Activated T-helper 17 cell treated with anti-CD3 and anti-CD28 coated beads, Interleukin-2, amount 50 U/mL, for 72 hours (primary cell): ENCODE measurements around the gene TP53INP2. TPM values are rescaled to one million over a fixed set of nuclear protein-coding genes. Genes with fewer than 3 reads are reported as not detected.
"Not testable (repeated sequence)": the region's sequence is repeated elsewhere in the genome, so short reads cannot be mapped to it uniquely, and the experiment has no call there.

Experiments
- ATAC-seq: fragments of 150-1000 bp; cut with Tn5 transposase; replicated peaks from 2 replicates; pipeline ENCODE4 v1.10.0; 2021; ENCODE audit warnings: mild to moderate bottlenecking, moderate library complexity
- H3K27ac Mint-ChIP-seq: one replicate; pipeline ENCODE4 v1.8.0; 2022; ENCODE audit warnings: mixed read lengths
- H3K27me3 Mint-ChIP-seq: one replicate; pipeline ENCODE4 v1.8.0; 2022; ENCODE audit warnings: mixed read lengths
- H3K36me3 Mint-ChIP-seq: one replicate; pipeline ENCODE4 v1.8.0; 2022; ENCODE audit warnings: low read depth, mild to moderate bottlenecking, mixed read lengths
- H3K4me1 Mint-ChIP-seq: one replicate; pipeline ENCODE4 v1.8.0; 2022; ENCODE audit warnings: mixed read lengths
- H3K4me3 Mint-ChIP-seq: one replicate; pipeline ENCODE4 v1.8.0; 2022; ENCODE audit warnings: mild to moderate bottlenecking, mixed read lengths
- H3K9me3 Mint-ChIP-seq: one replicate; pipeline ENCODE4 v1.8.0; 2022; ENCODE audit warnings: mixed read lengths
- total RNA-seq, 2 donors: library from RNA; stranded (reverse); gene quantifications; one replicate each; pipeline ENCODE4 v1.2.3, GENCODE V29; 2022

The TP53INP2 gene, protein sequence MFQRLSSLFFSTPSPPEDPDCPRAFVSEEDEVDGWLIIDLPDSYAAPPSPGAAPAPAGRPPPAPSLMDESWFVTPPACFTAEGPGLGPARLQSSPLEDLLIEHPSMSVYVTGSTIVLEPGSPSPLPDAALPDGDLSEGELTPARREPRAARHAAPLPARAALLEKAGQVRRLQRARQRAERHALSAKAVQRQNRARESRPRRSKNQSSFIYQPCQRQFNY
- total RNA-seq = 1 to 10 TPM; 4.1 to 9.2 TPM

DNA sequence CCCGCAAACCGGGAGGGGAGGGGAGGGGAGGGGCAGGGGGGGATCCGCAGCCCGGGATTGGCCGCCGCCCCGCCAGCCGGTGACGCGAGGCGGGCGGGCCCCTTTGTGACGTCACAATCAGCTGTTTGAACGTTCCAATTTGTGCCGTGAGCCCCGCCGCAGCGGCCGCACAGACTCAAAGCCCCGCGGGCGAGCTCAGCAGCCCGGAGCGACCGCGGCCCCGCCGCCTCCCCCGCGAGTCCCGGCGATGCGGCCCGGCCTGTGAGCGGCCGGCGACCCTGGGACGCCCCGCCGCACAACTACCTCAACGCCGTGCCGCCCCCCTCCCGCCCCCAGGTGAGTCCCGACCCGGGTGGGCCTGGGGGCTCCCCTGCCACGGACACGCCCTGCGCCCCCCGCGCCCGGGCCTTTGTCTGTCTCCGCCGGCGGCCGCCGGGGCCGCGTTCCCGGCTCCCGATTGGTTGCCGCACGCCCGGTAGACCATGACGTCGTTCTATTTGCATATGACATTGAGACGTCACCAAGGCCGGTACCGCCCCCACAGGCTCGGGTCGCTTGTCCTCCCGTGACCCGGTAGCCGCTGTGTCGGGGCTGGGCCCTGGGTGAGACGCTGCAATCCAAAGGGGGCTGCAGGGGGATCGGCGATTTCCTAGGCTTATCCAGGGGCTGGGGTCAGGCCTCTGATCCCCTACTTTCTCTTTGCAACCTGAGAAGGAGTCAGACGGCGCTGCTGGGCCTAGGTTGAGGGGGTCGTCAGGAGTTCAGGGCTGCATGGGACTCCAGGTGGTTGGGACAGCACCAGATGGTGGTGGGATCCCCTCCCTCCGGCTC is at the start of gene TP53INP2:
Gene TP53INP2 (plus strand): TSS at position 168 of the 831 bp plus-strand sequence. CDS start 4,396 bp downstream, outside the sequence.
- Mint-ChIP-seq H3K36me3 (no peaks in the 10 kb centered on the region), H3K27me3 (peaks cover 3% of the 10 kb centered on the region), H3K4me3 (peak within 1 kb of the TSS; percentile 89), H3K4me1 (peaks cover 10% of the 10 kb centered on the region), H3K27ac (peak within 1 kb of the TSS; percentile 96), H3K9me3 (no peaks in the 10 kb centered on the region)
- ATAC-seq = peak; percentile 49

DNA sequence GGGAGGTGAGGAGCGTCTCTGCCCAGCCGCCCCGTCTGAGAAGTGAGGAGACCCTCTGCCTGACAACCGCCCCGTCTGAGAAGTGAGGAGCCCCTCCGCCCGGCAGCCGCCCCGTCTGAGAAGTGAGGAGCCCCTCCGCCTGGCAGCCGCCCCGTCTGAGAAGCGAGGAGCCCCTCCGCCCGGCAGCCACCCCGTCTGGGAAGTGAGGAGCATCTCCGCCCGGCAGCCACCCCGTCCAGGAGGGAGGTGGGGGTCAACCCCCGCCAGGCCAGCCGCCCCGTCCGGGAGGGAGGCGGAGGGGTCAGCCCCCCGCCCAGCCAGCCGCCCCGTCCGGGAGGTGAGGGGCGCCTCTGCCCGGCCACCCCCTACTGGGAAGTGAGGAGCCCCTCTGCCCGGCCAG is 45.5 kb upstream of the TP53INP2 start:
- H3K4me1 Mint-ChIP-seq, H3K27me3 Mint-ChIP-seq, ATAC-seq, H3K27ac Mint-ChIP-seq, H3K9me3 Mint-ChIP-seq, H3K4me3 Mint-ChIP-seq: not testable (repeated sequence)
- peaks cover 34% of the 10 kb centered on the region for H3K36me3 Mint-ChIP-seq

DNA sequence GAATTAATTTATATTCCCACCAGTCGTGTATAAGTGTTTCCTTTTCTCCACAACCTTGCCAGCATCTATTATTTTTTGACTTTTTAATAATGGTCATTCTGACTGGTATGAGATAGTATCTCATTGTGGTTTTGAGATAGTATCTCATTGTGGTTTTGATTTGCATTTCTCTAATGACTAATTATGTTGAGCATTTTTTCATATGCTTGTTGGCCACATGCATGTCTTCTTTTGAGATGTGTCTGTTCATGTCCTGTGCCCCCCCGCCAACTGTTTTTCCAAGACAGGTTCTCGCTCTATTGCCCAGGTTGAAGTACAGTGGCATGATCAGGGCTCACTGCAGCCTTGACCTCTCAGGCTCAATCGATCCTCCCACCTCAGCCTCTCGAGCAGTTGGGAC is 42.3 kb upstream of the TP53INP2 start:
- H3K9me3 Mint-ChIP-seq, H3K4me1 Mint-ChIP-seq, H3K27ac Mint-ChIP-seq, H3K4me3 Mint-ChIP-seq, H3K27me3 Mint-ChIP-seq: not testable (repeated sequence)
- ATAC-seq = peak; percentile 65
- H3K36me3 Mint-ChIP-seq = peaks cover 14% of the 10 kb centered on the region

GRCh38 chr20:34663213-34663943 is 40.8 kb upstream of the TP53INP2 start:
- H3K27me3 Mint-ChIP-seq = no peaks in the 10 kb centered on the region
- ATAC-seq = no peak
- H3K36me3 Mint-ChIP-seq = peaks cover 5% of the 10 kb centered on the region
- H3K4me1 Mint-ChIP-seq = peaks cover 4% of the 10 kb centered on the region
- no peak overlapping the region for H3K27ac Mint-ChIP-seq
- no peaks in the 10 kb centered on the region for H3K9me3 Mint-ChIP-seq
- no peak overlapping the region for H3K4me3 Mint-ChIP-seq

- not testable (repeated sequence) for H3K36me3 Mint-ChIP-seq, H3K4me1 Mint-ChIP-seq, H3K9me3 Mint-ChIP-seq, ATAC-seq, H3K27ac Mint-ChIP-seq, H3K27me3 Mint-ChIP-seq, H3K4me3 Mint-ChIP-seq
Observed at GRCh38 chr20:34664751-34665150, 39.4 kb upstream of the TP53INP2 start.

- peaks cover 4% of the 10 kb centered on the region for H3K4me1 Mint-ChIP-seq
- no peak for ATAC-seq
Observed at GRCh38 chr20:34669094-34669493, 35.0 kb upstream of the TP53INP2 start.

GRCh38 chr20:34673412-34673811 is 30.7 kb upstream of the TP53INP2 start:
- Mint-ChIP-seq H3K36me3 (peaks cover 5% of the 10 kb centered on the region), H3K27ac (no peak overlapping the region), H3K4me1 (peaks cover 5% of the 10 kb centered on the region), H3K27me3 (no peaks in the 10 kb centered on the region), H3K4me3 (no peak overlapping the region), H3K9me3 (no peaks in the 10 kb centered on the region)
- no peak for ATAC-seq

More at GRCh38 chr20:34669094-34669493, 35.0 kb upstream of the TP53INP2 start:
- Mint-ChIP-seq H3K4me3 (no peak overlapping the region), H3K36me3 (no peaks in the 10 kb centered on the region), H3K27ac (no peak overlapping the region), H3K9me3 (no peaks in the 10 kb centered on the region), H3K27me3 (no peaks in the 10 kb centered on the region)

DNA sequence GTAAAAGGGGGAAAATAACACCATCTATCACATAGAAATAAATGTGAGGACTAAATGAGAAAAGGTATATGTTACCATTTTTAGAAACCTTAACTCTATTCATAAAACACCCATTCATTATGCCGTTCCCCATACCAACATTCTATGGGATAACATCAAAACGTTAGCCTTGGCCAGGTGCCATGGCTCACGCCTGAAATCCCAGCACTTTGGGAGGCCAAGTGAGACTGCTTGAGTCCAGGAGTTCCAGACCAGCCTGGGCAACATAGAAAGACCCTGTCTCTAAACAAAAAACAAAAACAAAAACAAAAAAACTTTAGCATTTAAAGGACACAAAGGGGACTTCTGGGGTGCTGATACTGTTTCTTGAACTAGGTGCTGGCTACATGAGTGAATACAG is 28.6 kb upstream of the TP53INP2 start:
- H3K9me3 Mint-ChIP-seq = no peaks in the 10 kb centered on the region
- H3K27ac Mint-ChIP-seq = no peak overlapping the region
- no peaks in the 10 kb centered on the region for H3K27me3 Mint-ChIP-seq
- peak overlapping the region; percentile 90 for H3K4me3 Mint-ChIP-seq
- peaks cover 5% of the 10 kb centered on the region for H3K4me1 Mint-ChIP-seq
- H3K36me3 Mint-ChIP-seq = peaks cover 5% of the 10 kb centered on the region
- ATAC-seq = no peak

- no peak for ATAC-seq
- Mint-ChIP-seq H3K27me3 (no peaks in the 10 kb centered on the region), H3K4me1 (peaks cover 5% of the 10 kb centered on the region), H3K9me3 (no peaks in the 10 kb centered on the region), H3K4me3 (peak overlapping the region; percentile 90), H3K27ac (peak overlapping the region; percentile 93), H3K36me3 (peaks cover 5% of the 10 kb centered on the region)
Observed at GRCh38 chr20:34675993-34676641, 28.0 kb upstream of the TP53INP2 start.

GRCh38 chr20:34676642-34677373 is 27.3 kb upstream of the TP53INP2 start, which contains the start of gene PIGU:
TSS of gene PIGU (minus strand) at chr20:34677092. CDS start at chr20:34677085, 7 bp downstream.
- H3K4me1 Mint-ChIP-seq = peaks cover 5% of the 10 kb centered on the region
- peak; percentile 98 for ATAC-seq
- peaks cover 5% of the 10 kb centered on the region for H3K36me3 Mint-ChIP-seq
- peak within 1 kb of the TSS; percentile 93 for H3K27ac Mint-ChIP-seq
- peak within 1 kb of the TSS; percentile 90 for H3K4me3 Mint-ChIP-seq
- no peaks in the 10 kb centered on the region for H3K27me3 Mint-ChIP-seq
- H3K9me3 Mint-ChIP-seq = no peaks in the 10 kb centered on the region

DNA sequence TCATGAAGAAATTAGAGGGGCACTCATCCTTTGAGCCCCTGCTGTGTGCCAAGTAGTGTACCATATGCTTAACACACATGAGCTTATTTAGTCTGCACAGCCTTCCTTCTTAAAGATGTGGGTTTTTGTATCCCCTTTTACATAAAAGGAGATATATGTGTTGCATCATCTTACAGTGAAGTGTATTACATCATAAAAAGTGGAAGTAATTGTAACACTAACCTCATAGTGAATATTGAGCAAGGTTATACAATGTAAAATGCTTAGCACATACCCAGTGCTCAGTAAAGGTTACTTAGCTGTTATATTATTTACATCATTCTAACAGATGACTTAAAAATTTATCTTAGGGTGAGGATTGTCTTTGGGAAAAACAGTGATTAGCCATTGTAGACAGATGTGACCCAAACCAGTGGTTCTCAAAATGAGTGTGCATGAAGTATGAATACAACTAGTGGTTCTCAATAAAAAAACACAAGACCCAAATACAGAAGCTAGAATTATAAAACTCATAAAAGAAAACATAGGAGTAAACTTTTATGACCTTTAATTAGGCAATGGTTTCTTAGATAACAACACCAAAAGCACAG is 23.5 kb upstream of the TP53INP2 start:
- no peak overlapping the region for H3K4me3 Mint-ChIP-seq
- H3K4me1 Mint-ChIP-seq = peaks cover 5% of the 10 kb centered on the region
- H3K27ac Mint-ChIP-seq = no peak overlapping the region

GRCh38 chr20:34683667-34684066 is 20.5 kb upstream of the TP53INP2 start:
- Mint-ChIP-seq H3K9me3 (no peaks in the 10 kb centered on the region), H3K4me1 (no peaks in the 10 kb centered on the region), H3K4me3 (no peak overlapping the region), H3K36me3 (no peaks in the 10 kb centered on the region), H3K27ac (no peak overlapping the region), H3K27me3 (no peaks in the 10 kb centered on the region)
- no peak for ATAC-seq

More for the DNA sequence above, 23.5 kb upstream of the TP53INP2 start:
- no peaks in the 10 kb centered on the region for H3K27me3 Mint-ChIP-seq
- peaks cover 5% of the 10 kb centered on the region for H3K36me3 Mint-ChIP-seq
- ATAC-seq = no peak
- no peaks in the 10 kb centered on the region for H3K9me3 Mint-ChIP-seq

DNA sequence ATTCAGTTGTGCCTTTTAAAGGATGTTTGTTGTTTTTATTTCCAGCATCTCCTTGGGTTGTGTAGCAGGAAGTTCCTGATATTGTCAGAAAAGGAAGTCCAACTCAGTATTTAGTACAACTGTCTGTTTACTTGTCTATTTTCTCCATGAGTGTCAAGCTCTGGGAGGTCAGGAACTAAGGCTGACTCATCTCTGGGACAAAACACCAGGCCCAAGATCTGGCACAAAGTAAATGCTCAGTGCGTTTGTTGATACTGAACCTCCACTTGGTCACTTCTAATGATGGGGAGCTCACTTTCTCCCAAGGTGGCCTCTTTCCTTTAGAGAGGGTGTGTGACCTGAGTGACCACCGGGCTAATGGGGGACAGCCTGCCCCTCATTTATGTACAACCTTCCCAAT is 14.7 kb upstream of the TP53INP2 start:
- Mint-ChIP-seq H3K4me3 (no peak overlapping the region), H3K9me3 (no peaks in the 10 kb centered on the region)

More for the DNA sequence above, 14.7 kb upstream of the TP53INP2 start:
- Mint-ChIP-seq H3K27me3 (peaks cover 3% of the 10 kb centered on the region), H3K27ac (no peak overlapping the region), H3K4me1 (no peaks in the 10 kb centered on the region), H3K36me3 (no peaks in the 10 kb centered on the region)
- no peak for ATAC-seq
